Measurements from ENCODE around the gene NRAP. TPM values are rescaled to one million over a fixed set of nuclear protein-coding genes. Genes with fewer than 3 reads are reported as not detected.

Gene NRAP
- total and polyA plus RNA-seq, 2 of the 8 experiments (the other 6 are each of a cell fraction or from before 2014, with no cell fraction given) = not detected

GRCh38 chr10:113643183-113643582, 20.7 kb downstream of the NRAP start:
- H2AK5ac ChIP-seq (ENCODE audit: low read depth, low read length) = no peak overlapping the region
- no peaks in the 10 kb centered on the region for H3K36me3 ChIP-seq (ENCODE audit: control insufficient read depth in 2 of 4, insufficient read depth in 4 of 4, low read length in 3 of 4)
- H3K23me2 ChIP-seq (ENCODE audit: low read depth, low read length) = no peaks in the 10 kb centered on the region
- 92% methylated on average over 4 of the region's 4 CpGs; no CpG with 5 or more reads in 1 of the 2 experiments for WGBS, 2 experiments (ENCODE audit: extremely low coverage in 1 of 2, insufficient coverage in 1 of 2, insufficient read length in 1 of 2, insufficient replicate concordance in 2 of 2, low coverage in 1 of 2, low lambda C conversion rate in 2 of 2, missing lambda C conversion rate in 1 of 2)
- H3K9me3 ChIP-seq (ENCODE audit: insufficient read depth in 2 of 2, low read depth in 1 of 2, low read length in 1 of 2) = no peaks in the 10 kb centered on the region
- no peak overlapping the region for H3K4ac ChIP-seq (replicated peaks; ENCODE audit: insufficient read length, low read depth, low read length)
- no peak overlapping the region for H3K27ac ChIP-seq (ENCODE audit: low read depth, low read length)
- H4K91ac ChIP-seq (replicated peaks; ENCODE audit: insufficient read length, low read length) = no peak overlapping the region
- ChIA-PET CTCF (ENCODE audit: partially characterized antibody) (interaction anchor here (0.5 to 1.5 kb wide), 2 partner anchors 27 to 1171 kb away, joined by 3 read pairs; no protein-coding TSS in a partner anchor), POLR2A (ENCODE audit: partially characterized antibody) (no interaction called here)
- no peak overlapping the region for H3K4me2 ChIP-seq (ENCODE audit: insufficient read depth in 1 of 2, low read depth in 2 of 2, low read length in 2 of 2)
- no peaks in the 10 kb centered on the region for H4K20me1 ChIP-seq (replicated peaks in 1 of 2; ENCODE audit: control insufficient read depth in 1 of 2, insufficient read depth in 2 of 2, low read length in 2 of 2)
- DNase-seq (ENCODE audit: low read depth in 1 of 2, low spot score in 2 of 2) (no peak), FAIRE-seq (no peak)
- no peak overlapping the region for H2BK12ac ChIP-seq (ENCODE audit: low read depth, low read length)
- H2BK5ac ChIP-seq (ENCODE audit: low read depth, low read length) = no peak overlapping the region
- H3K9ac ChIP-seq (replicated peaks in 1 of 4; ENCODE audit: extremely low read depth in 1 of 4, low read depth in 3 of 4, low read length in 3 of 4) = no peak overlapping the region
- no peak overlapping the region for H2AFZ ChIP-seq (ENCODE audit: low read length)
- no peak overlapping the region for H3K18ac ChIP-seq (ENCODE audit: extremely low read depth, low read length)
- no peak overlapping the region for H4K8ac ChIP-seq (ENCODE audit: extremely low read depth, insufficient read depth, low read length)
- H4K5ac ChIP-seq (ENCODE audit: insufficient read length, low read depth, low read length) = no peak overlapping the region
- no peaks in the 10 kb centered on the region for H3K79me2 ChIP-seq (ENCODE audit: control insufficient read depth in 1 of 2, insufficient read depth in 2 of 2, low read length in 2 of 2)
- no peak overlapping the region for H2BK15ac ChIP-seq (ENCODE audit: low read length)
- H3K4me3 ChIP-seq (ENCODE audit: extremely low read depth in 1 of 4, insufficient read depth in 2 of 4, low read depth in 3 of 4, low read length in 4 of 4) = no peak overlapping the region
- no peak overlapping the region for H2BK120ac ChIP-seq (replicated peaks; ENCODE audit: low read depth, low read length)
- no peak overlapping the region for H3K23ac ChIP-seq (ENCODE audit: insufficient read length)
- no peak overlapping the region for H2BK20ac ChIP-seq (ENCODE audit: low read length)
- H3K27me3 ChIP-seq (replicated peaks in 1 of 4; ENCODE audit: control insufficient read depth in 3 of 4, extremely low read depth in 1 of 4, insufficient read depth in 3 of 4, low read length in 3 of 4) = no peaks in the 10 kb centered on the region
- H3K56ac ChIP-seq (replicated peaks; ENCODE audit: insufficient read length, low read depth, low read length) = no peak overlapping the region
- H3K4me1 ChIP-seq (replicated peaks in 1 of 4; ENCODE audit: control insufficient read depth in 3 of 4, insufficient read depth in 4 of 4, low read length in 3 of 4) = no peaks in the 10 kb centered on the region
- H3K79me1 ChIP-seq (ENCODE audit: low read depth, low read length) = no peaks in the 10 kb centered on the region
- H3K14ac ChIP-seq (ENCODE audit: insufficient read length) = no peak overlapping the region
- TF ChIP-seq SUZ12 (IDR thresholded peaks at IDR 0.05; ENCODE audit: low read length) (no peak), POLR2A (IDR thresholded peaks at IDR 0.05; ENCODE audit: control extremely low read depth in 1 of 2, low read depth in 2 of 2, low read length in 2 of 2) (no peak), BACH1 (IDR thresholded peaks at IDR 0.05; ENCODE audit: low read length) (no peak), GTF2F1 (IDR thresholded peaks at IDR 0.05; ENCODE audit: borderline replicate concordance, low read depth, low read length) (no peak), CEBPB (IDR thresholded peaks at IDR 0.05; ENCODE audit: low read depth, low read length) (no peak), ZNF274 (IDR thresholded peaks at IDR 0.05; ENCODE audit: borderline replicate concordance, extremely low read depth, low read length) (no peak), GABPA (IDR thresholded peaks at IDR 0.05; ENCODE audit: borderline replicate concordance, insufficient read depth, low read length) (no peak), SP1 (IDR thresholded peaks at IDR 0.05; ENCODE audit: low read depth, low read length) (no peak), TCF12 (IDR thresholded peaks at IDR 0.05; ENCODE audit: low read depth, low read length) (no peak), CTBP2 (IDR thresholded peaks at IDR 0.05; ENCODE audit: borderline replicate concordance, insufficient read depth, insufficient read length, low read length) (no peak), E2F6 (IDR thresholded peaks at IDR 0.05) (no peak), NRF1 (IDR thresholded peaks at IDR 0.05; ENCODE audit: low read depth, low read length) (no peak)
